ENCODE data around the gene EHMT2.

- TF ChIP-seq YY1 (IDR thresholded peaks at IDR 0.05; ENCODE audit: insufficient read depth, insufficient read length) (no peak), ZNF274 (IDR thresholded peaks at IDR 0.05; ENCODE audit: low read depth, low read length) (no peak)
Observed at GRCh38 chr6:31865205-31866118, 32.0 kb downstream of the EHMT2 start.

Measured in NT2/D1 (cell line).